ENCODE data around the gene XRCC4. TPM values are rescaled to one million over a fixed set of nuclear protein-coding genes. Genes with fewer than 3 reads are reported as not detected.

Gene XRCC4
- total and polyA plus RNA-seq, 2 of the 13 experiments (the other 11 are each of a cell fraction or from before 2014, with no cell fraction given), result 2.8 to 12.6 TPM

DNA sequence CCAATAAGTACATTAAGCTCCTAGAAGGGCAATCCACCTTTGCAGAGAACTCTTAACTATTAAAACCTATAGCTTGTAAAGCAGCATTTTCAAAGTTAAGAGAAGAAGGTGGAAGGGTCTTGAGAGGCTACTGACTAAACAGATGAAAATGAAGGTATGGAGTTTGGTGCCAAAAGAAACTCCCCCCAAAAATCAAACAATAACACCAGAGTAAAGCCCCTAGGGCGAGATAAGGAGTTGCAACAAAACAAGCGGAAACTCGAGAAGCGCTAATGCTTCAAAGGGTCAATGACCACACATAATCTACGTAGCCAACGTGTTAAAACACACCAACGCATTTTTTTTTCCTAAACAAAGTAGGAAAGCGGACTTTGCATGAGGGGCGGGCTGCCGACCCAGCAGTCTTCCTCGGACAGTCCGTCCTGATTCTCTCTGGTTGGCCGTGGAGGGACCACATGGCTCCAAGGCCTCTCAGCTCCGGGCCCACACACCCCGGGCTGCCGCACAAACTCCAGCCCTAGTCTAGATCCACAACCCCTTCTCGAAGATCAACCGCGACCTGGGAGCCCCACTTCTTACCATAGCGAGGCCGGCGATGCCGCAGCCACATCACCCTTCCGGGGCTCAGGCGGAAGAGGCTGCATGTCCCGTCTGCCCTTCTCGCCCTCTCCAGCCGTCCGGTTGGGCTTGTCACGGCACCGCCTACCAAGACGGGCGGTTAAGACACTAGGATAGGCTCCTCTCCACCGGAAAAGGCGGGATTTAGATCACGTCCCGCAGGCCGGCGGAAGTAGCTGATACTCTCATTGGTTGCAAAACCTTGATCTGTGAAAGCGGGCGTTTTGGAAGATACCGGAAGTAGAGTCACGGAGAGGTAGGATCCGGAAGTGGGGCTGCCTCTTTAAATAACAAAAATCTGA, at the start of gene XRCC4, which contains the start of gene TMEM167A (continued):
- TF ChIP-seq, protein P1, sequence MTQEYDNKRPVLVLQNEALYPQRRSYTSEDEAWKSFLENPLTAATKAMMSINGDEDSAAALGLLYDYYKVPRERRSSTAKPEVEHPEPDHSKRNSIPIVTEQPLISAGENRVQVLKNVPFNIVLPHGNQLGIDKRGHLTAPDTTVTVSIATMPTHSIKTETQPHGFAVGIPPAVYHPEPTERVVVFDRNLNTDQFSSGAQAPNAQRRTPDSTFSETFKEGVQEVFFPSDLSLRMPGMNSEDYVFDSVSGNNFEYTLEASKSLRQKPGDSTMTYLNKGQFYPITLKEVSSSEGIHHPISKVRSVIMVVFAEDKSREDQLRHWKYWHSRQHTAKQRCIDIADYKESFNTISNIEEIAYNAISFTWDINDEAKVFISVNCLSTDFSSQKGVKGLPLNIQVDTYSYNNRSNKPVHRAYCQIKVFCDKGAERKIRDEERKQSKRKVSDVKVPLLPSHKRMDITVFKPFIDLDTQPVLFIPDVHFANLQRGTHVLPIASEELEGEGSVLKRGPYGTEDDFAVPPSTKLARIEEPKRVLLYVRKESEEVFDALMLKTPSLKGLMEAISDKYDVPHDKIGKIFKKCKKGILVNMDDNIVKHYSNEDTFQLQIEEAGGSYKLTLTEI (CRISPR knock-in tag; conservative IDR thresholded peaks at IDR 0.05), result no peak
- TF ChIP-seq LCORL (IDR thresholded peaks at IDR 0.05), result no peak
- TF ChIP-seq LCORL (CRISPR knock-in tag; IDR thresholded peaks at IDR 0.05), result peak; percentile 70
- TF ChIP-seq CBX5 (CRISPR knock-in tag; IDR thresholded peaks at IDR 0.05; ENCODE audit: borderline replicate concordance), result peak; percentile 44; the same call in 1 of the 2 replicates
- peak; percentile 28 for TF ChIP-seq U2AF1 (optimal IDR thresholded peaks at IDR 0.05; ENCODE audit: low read depth, low read length)
- peak; percentile 61; the same call in 1 of the 2 replicates for TF ChIP-seq ZNF678 (CRISPR knock-in tag; IDR thresholded peaks at IDR 0.05)
- no peak; the same call in 1 of the 2 replicates for TF ChIP-seq ZBTB20 (CRISPR knock-in tag; IDR thresholded peaks at IDR 0.05; ENCODE audit: borderline replicate concordance, low read depth)
- TF ChIP-seq YEATS2 (CRISPR knock-in tag; IDR thresholded peaks at IDR 0.05; ENCODE audit: borderline replicate concordance), result peak; percentile 85; the same call in 1 of the 2 replicates
- TF ChIP-seq, protein P2, sequence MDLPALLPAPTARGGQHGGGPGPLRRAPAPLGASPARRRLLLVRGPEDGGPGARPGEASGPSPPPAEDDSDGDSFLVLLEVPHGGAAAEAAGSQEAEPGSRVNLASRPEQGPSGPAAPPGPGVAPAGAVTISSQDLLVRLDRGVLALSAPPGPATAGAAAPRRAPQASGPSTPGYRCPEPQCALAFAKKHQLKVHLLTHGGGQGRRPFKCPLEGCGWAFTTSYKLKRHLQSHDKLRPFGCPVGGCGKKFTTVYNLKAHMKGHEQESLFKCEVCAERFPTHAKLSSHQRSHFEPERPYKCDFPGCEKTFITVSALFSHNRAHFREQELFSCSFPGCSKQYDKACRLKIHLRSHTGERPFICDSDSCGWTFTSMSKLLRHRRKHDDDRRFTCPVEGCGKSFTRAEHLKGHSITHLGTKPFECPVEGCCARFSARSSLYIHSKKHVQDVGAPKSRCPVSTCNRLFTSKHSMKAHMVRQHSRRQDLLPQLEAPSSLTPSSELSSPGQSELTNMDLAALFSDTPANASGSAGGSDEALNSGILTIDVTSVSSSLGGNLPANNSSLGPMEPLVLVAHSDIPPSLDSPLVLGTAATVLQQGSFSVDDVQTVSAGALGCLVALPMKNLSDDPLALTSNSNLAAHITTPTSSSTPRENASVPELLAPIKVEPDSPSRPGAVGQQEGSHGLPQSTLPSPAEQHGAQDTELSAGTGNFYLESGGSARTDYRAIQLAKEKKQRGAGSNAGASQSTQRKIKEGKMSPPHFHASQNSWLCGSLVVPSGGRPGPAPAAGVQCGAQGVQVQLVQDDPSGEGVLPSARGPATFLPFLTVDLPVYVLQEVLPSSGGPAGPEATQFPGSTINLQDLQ (CRISPR knock-in tag; IDR thresholded peaks at IDR 0.05), result no peak
- TF ChIP-seq ZBTB34 (CRISPR knock-in tag; IDR thresholded peaks at IDR 0.05), result peak; percentile 33; the same call in 1 of the 2 replicates
- TF ChIP-seq NCOA2 (CRISPR knock-in tag; IDR thresholded peaks at IDR 0.05), result 0 out of 2 replicates have a peak, but pooled peaks have one; percentile 38
- peak; percentile 49; the same call in 1 of the 2 replicates for TF ChIP-seq ZNF589 (CRISPR knock-in tag; conservative IDR thresholded peaks at IDR 0.05)
- TF ChIP-seq ZNF564 (CRISPR knock-in tag; IDR thresholded peaks at IDR 0.05), result peak; percentile 53; the same call in 1 of the 2 replicates
- TF ChIP-seq FOXK2 (IDR thresholded peaks at IDR 0.05), result no peak
- peak; percentile 83 for TF ChIP-seq GMEB1 (CRISPR knock-in tag; IDR thresholded peaks at IDR 0.05; ENCODE audit: borderline replicate concordance)
- peak; percentile 37; the same call in 1 of the 2 replicates for TF ChIP-seq ETV5 (CRISPR knock-in tag; IDR thresholded peaks at IDR 0.05; ENCODE audit: borderline replicate concordance)
- no peak for TF ChIP-seq FOXA1 (IDR thresholded peaks at IDR 0.05)
- peak; percentile 15; the same call in 1 of the 2 replicates for TF ChIP-seq FOXA1 (CRISPR knock-in tag; IDR thresholded peaks at IDR 0.05)
- TF ChIP-seq FOXC1 (CRISPR knock-in tag; IDR thresholded peaks at IDR 0.05; ENCODE audit: borderline replicate concordance), result peak; percentile 78; the same call in 1 of the 2 replicates
- TF ChIP-seq ZNF253 (CRISPR knock-in tag; IDR thresholded peaks at IDR 0.05; ENCODE audit: borderline replicate concordance), result no peak
